ENCODE results near the gene PCLAF. TPM values are rescaled to one million over a fixed set of nuclear protein-coding genes. Genes with fewer than 3 reads are reported as not detected.

PCLAF gene
- total and polyA plus RNA-seq, 2 of the 13 experiments (the other 11 are each of a cell fraction or from before 2014, with no cell fraction given): 98.6 to 98.9 TPM

GRCh38 chr15:64324165-64324877 is 56.9 kb downstream of the PCLAF start:
- Histone ChIP-seq H3K27ac (ENCODE audit: extremely low read length, insufficient read depth, low read length) (no peak overlapping the region), H3K9me3 (ENCODE audit: low read length) (no peaks in the 10 kb centered on the region), H3K4me2 (ENCODE audit: low read depth, low read length) (no peak overlapping the region), H3K27me3 (ENCODE audit: control insufficient read depth in 1 of 2, insufficient read depth in 2 of 2, low read length in 2 of 2) (no peaks in the 10 kb centered on the region), H3K4me1 (ENCODE audit: insufficient read depth, low read length) (no peaks in the 10 kb centered on the region), H3K36me3 (replicated peaks in 1 of 2; ENCODE audit: control insufficient read depth in 1 of 2, insufficient read depth in 2 of 2, low read length in 2 of 2) (no peaks in the 10 kb centered on the region), H4K20me1 (ENCODE audit: insufficient read depth, low read length) (no peaks in the 10 kb centered on the region), H2AFZ (ENCODE audit: low read length) (no peak overlapping the region), H3K79me2 (ENCODE audit: insufficient read depth, low read length) (no peaks in the 10 kb centered on the region), H3K9ac (ENCODE audit: insufficient read depth, low read depth, low read length) (no peak overlapping the region), H3K4me3 (replicated peaks in 1 of 3; ENCODE audit: insufficient read depth in 1 of 3, low read depth in 2 of 3, low read length in 3 of 3) (no peak overlapping the region)
- ChIA-PET POLR2A (no interaction called here), CTCF (ENCODE audit: low intra/inter-chr PET ratio, low total read pairs) (no interaction called here)
- ATAC-seq: no peak
- intact Hi-C loops (cut with micrococcal nuclease; ENCODE audit: unreplicated experiment) (no loop called here), in situ Hi-C loops (cut with HindIII; ENCODE audit: extremely low pct_ligation_motif_present, low pct_unique_long_range_greater_than_20kb) (no loop called here)
- BruUV-seq (replicated peaks): no TSS peak
- WGBS (ENCODE audit: low lambda C conversion rate): 96% methylated on average over 5 of the region's 5 CpGs
- no peak for TF ChIP-seq POLR2AphosphoS2 (IDR thresholded peaks at IDR 0.05; ENCODE audit: low read depth, low read length)
- TF ChIP-seq ZNF776 (CRISPR knock-in tag; IDR thresholded peaks at IDR 0.05): no peak
- TF ChIP-seq KMT2B (CRISPR knock-in tag; IDR thresholded peaks at IDR 0.05): no peak
- TF ChIP-seq GTF3A (CRISPR knock-in tag; conservative IDR thresholded peaks at IDR 0.05): no peak
- no peak for TF ChIP-seq ZNF567 (CRISPR knock-in tag; IDR thresholded peaks at IDR 0.05; ENCODE audit: borderline replicate concordance)
- TF ChIP-seq, protein P1, sequence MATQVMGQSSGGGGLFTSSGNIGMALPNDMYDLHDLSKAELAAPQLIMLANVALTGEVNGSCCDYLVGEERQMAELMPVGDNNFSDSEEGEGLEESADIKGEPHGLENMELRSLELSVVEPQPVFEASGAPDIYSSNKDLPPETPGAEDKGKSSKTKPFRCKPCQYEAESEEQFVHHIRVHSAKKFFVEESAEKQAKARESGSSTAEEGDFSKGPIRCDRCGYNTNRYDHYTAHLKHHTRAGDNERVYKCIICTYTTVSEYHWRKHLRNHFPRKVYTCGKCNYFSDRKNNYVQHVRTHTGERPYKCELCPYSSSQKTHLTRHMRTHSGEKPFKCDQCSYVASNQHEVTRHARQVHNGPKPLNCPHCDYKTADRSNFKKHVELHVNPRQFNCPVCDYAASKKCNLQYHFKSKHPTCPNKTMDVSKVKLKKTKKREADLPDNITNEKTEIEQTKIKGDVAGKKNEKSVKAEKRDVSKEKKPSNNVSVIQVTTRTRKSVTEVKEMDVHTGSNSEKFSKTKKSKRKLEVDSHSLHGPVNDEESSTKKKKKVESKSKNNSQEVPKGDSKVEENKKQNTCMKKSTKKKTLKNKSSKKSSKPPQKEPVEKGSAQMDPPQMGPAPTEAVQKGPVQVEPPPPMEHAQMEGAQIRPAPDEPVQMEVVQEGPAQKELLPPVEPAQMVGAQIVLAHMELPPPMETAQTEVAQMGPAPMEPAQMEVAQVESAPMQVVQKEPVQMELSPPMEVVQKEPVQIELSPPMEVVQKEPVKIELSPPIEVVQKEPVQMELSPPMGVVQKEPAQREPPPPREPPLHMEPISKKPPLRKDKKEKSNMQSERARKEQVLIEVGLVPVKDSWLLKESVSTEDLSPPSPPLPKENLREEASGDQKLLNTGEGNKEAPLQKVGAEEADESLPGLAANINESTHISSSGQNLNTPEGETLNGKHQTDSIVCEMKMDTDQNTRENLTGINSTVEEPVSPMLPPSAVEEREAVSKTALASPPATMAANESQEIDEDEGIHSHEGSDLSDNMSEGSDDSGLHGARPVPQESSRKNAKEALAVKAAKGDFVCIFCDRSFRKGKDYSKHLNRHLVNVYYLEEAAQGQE (IDR thresholded peaks at IDR 0.05; ENCODE audit: borderline replicate concordance in 1 of 2, low read depth in 1 of 2, low read length in 2 of 2): no peak
- no peak for TF ChIP-seq ZNF138 (CRISPR knock-in tag; IDR thresholded peaks at IDR 0.05; ENCODE audit: low read depth)
- TF ChIP-seq ZBTB20 (CRISPR knock-in tag; IDR thresholded peaks at IDR 0.05; ENCODE audit: borderline replicate concordance, low read depth): no peak
- no peak for TF ChIP-seq ZNF383 (CRISPR knock-in tag; IDR thresholded peaks at IDR 0.05; ENCODE audit: borderline replicate concordance)
- no peak for TF ChIP-seq EED (CRISPR knock-in tag; IDR thresholded peaks at IDR 0.05)
- TF ChIP-seq KLF13 (CRISPR knock-in tag; IDR thresholded peaks at IDR 0.05): no peak
- TF ChIP-seq ZNF282 (IDR thresholded peaks at IDR 0.05; ENCODE audit: partially characterized antibody): no peak
- no peak for TF ChIP-seq REL (CRISPR knock-in tag; conservative IDR thresholded peaks at IDR 0.05)
- no peak for TF ChIP-seq TOPORS (CRISPR knock-in tag; IDR thresholded peaks at IDR 0.05)
- TF ChIP-seq KAT7 (CRISPR knock-in tag; IDR thresholded peaks at IDR 0.05; ENCODE audit: borderline replicate concordance): no peak
- no peak for TF ChIP-seq MXI1 (IDR thresholded peaks at IDR 0.05; ENCODE audit: borderline replicate concordance, low read depth, low read length)
- TF ChIP-seq, protein P2, sequence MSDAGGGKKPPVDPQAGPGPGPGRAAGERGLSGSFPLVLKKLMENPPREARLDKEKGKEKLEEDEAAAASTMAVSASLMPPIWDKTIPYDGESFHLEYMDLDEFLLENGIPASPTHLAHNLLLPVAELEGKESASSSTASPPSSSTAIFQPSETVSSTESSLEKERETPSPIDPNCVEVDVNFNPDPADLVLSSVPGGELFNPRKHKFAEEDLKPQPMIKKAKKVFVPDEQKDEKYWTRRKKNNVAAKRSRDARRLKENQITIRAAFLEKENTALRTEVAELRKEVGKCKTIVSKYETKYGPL (CRISPR knock-in tag; IDR thresholded peaks at IDR 0.05): no peak
- FAIRE-seq: no peak
- DNase-seq (ENCODE audit: low spot score): no peak

Measured in HepG2 (cell line).